SK-N-DZ (cell line): Measurements from ENCODE around the gene OR52B2.
"Not testable (repeated sequence)": the region's sequence is repeated elsewhere in the genome, so short reads cannot be mapped to it uniquely, and the experiment has no call there.

Experiments used
- DNase-seq: peaks from one replicate; pipeline ENCODE4 v3.0.0-alpha.2; 2015; ENCODE audit warnings: low spot score

The OR52B2 gene

DNA sequence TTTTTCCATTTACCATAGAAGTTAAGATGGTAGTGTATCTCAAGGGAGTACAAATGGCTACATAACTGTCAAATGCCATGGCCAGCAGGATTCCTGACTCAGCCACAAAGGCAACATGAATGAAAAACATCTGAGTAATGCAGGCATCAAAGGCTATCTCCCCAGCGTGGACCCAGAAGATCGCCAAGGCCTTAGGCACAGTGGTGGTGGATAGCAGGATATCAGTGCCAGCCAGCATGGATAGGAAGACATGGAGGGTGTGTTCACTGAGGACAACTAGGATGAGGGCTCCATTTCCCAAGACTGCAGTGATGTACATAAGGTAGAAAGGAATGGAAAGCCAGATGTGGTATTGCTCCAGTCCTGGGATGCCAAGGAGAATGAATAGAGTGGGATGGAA, 18.0 kb downstream of the OR52B2 start:
- no peak for DNase-seq

DNA sequence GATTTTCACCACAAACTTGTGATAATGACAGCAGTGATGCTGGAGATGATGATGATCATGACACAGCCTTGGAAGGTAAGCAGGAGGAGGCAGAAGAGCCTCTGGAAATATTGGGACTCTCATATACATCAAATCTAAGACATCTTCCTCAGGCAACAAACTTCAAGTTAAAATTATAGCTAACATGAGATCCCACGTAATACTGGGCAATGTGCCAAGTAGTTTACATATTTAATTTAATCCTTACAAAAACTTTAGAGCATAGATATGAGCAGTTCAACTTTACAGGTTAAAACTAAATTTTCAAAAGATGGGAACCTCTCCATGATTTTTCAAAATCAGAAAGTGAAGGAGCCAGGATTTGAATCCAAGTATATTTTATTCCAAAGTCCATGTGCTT, 19.0 kb downstream of the OR52B2 start:
- DNase-seq: no peak

DNA sequence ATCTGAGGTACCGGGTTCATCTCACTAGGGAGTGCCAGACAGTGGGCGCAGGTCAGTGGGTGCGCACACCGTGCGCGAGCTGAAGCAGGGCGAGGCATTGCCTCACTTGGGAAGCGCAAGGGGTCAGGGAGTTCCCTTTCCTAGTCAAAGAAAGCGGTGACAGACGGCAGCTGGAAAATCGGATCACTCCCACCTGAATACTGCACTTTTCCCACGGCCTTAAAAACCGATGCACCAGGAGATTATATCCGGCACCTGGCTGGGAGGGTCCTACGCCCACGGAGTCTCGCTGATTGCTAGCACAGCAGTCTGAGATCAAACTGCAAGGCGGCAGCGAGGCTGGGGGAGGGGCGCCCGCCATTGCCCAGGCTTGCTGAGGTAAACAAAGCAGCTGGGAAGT, 26.4 kb downstream of the OR52B2 start:
- peak; percentile 14 for DNase-seq

DNA sequence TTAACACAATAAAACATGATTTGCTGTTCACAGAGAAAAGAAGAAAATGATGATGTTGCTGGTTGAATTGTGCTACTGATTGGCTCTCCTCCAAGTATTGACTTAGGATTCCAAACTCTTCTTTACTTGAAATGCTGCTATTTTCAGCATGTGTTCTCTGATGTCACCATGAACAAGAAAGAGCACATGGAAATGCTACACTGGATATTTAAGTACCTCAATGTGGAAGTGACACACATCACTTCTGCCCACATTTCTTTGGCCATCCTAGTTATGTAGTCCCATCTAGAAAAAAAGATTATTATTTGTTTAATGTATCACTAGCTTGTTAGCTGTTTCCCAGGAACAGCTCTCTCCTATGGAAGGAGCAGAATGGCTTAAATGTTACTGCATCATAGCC, 27.2 kb downstream of the OR52B2 start:
- DNase-seq: no peak

DNA sequence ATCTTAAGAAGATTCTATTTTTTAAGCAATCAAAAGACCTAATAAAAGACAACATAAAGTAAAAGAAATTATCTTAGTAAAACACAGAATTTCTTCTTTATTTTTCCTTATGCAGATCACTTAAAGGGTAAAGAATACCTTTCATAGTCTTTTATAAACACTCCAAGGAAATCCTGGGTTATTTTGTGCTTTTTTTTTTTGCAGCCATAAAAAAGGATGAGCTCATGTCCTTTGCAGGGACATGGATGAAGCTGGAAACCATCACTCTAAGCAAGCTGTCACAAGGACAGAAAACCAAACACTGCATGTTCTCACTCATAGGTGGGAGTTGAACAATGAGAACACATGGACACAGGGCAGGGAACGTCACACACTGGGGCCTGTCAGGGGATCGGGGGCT, 34.2 kb downstream of the OR52B2 start:
- not testable (repeated sequence) for DNase-seq

DNA sequence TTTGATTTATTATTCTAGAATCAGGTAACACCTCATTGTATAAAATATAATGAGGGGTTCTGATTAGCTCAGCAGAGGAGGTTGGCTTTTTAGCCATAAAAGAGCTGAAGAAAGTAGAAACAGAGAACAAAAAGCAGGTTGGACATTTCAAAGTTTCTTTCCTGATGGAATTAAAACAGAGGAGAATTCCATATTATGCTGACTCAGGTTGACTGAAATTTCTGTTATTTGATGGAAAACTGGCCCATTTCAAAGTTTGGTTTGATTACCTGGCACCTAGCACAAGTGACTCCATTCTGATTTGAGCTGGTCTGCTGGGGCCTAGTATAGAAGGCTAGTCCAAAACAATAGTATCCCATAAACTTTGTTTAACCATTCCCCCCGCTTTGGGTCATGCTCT, 37.7 kb downstream of the OR52B2 start:
- no peak for DNase-seq

DNA sequence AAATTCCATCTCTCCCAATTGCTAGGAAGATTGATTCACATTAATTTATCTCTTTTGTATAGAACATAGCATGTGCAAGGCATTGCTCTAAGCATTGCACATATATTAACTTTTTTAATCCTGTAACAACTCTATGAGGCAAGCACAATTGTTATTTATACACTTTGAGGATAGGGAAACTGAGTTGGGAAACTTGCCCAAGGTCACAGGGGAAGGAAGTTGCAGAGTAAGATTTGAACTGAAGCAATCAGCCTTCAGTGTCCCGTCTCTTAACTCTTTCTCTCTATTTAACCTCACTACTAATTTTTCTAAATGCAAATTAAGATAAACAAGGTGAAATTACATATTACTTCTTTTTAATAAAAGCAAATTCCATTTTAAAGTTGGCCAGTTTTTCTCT, 40.5 kb downstream of the OR52B2 start:
- no peak for DNase-seq

DNA sequence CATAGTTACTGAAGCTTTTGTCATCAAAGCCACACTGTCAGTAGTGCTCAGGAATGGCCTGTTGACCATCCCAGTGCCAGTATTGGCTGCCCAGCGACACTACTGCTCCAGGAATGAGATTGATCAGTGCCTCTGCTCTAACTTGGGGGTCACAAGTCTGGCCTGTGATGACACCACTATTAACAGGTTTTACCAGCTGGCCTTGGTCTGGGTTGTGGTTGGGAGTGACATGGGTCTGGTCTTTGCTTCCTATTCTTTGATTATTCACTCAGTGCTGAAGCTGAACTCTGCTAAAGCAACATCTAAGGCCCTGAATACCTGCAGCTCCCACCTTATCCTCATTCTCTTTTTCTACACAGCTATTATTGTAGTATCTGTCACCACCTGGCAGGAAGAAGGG, 41.1 kb downstream of the OR52B2 start:
- no peak for DNase-seq

DNA sequence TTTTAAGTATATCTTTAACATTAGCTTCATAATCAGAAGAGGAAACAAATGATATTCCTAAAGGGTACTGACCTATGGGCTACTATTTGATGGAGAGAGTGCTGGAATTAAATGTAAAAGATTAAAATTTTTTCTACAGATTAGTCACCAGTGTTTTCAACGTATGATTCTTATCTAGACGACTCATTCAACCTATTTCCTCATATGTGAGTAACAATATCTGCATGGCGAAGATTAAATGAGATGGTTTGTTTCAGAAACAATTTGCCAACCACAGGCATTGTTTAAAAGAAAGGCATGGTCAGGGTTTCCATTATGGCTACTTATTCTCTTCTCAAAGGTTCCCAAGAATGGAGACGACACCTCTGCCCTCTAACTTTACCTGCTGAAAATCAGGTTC, 42.2 kb downstream of the OR52B2 start:
- no peak for DNase-seq

DNA sequence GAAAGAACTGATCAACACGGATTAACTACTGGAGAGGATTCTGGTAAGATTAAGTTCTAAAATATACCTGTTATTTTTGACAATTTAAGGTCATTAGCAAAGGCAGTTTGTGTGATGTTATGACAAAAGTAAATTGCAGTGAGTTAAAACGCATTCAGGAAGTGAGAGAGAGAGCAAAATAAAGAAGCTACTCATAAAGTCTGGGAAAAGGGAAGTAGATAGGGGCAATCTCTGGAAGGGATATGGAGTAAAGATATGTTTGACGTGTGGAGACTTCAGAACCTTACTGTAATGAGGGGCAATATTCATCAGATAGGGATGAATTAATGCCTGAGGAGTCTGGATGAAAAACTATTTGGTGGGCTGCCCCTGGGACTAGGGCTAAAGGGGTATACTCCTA, 45.9 kb downstream of the OR52B2 start:
- no peak for DNase-seq
